ENCODE data around the gene KBTBD4.
A peak's percentile ranks its signal among the peaks of the same experiment; 100 is the strongest.
"Not testable (repeated sequence)": the region's sequence is repeated elsewhere in the genome, so short reads cannot be mapped to it uniquely, and the experiment has no call there.

Gene KBTBD4

GRCh38 chr11:47558695-47559094 is 20.1 kb downstream of the KBTBD4 start:
- no peak for DNase-seq

- not testable (repeated sequence) for DNase-seq
These were observed 21.8 kb downstream of the KBTBD4 start for GRCh38 chr11:47557004-47557403.

GRCh38 chr11:47553406-47553743 is 25.4 kb downstream of the KBTBD4 start:
- DNase-seq, result no peak

DNA sequence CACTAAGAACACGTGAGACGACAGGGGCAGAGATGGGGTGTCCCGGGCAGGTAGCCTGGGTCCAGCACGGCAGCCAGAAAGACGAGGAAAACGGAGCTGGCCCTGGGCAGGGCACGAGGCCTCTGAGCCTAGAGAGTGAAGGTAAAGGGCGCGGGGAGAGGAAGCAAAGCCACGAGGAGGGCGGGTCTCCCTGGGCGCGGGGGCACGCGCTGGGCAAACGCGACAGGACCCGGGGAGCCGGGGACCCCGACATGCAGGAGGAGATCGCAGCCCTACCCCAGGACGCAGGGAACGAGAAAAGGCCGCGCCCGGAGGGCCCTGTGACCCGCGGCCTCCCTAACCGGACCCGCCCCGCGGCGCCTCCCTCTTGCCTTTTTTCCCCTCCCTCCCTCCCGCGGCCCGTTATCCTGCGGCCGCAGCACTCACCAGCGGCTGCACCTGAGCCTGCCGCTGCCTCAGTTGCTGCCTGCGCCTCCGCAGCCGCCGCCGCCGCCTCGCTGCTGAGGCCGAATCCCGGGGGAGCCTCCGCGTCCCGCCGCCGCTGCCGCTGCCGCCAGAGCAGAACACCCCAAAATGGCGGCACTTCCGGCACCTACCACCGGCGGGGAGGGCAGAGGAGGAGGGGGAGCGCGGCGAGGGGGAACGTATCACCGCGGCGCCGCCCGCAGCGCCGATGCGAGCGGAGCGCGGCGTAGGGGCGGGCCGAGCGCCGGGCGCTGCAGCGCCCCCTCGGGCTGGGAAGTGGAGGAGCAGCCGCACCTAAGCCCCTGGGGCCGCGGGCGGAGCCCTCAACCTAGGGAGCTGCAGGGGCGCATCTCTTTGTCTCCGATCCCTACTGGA is 26.0 kb downstream of the KBTBD4 start, which contains the start of gene CELF1:
TSS of gene CELF1 (minus strand) at position 567 of the 840 bp plus-strand sequence. CDS start 53,609 bp downstream, outside the sequence.
- DNase-seq, result peak; percentile 83

- no peak for DNase-seq
These were observed 26.7 kb downstream of the KBTBD4 start for GRCh38 chr11:47552056-47552565.

GRCh38 chr11:47551086-47551485 is 27.7 kb downstream of the KBTBD4 start:
- DNase-seq, result no peak

- DNase-seq, result no peak
These were observed 28.3 kb downstream of the KBTBD4 start for GRCh38 chr11:47550288-47551047.

DNA sequence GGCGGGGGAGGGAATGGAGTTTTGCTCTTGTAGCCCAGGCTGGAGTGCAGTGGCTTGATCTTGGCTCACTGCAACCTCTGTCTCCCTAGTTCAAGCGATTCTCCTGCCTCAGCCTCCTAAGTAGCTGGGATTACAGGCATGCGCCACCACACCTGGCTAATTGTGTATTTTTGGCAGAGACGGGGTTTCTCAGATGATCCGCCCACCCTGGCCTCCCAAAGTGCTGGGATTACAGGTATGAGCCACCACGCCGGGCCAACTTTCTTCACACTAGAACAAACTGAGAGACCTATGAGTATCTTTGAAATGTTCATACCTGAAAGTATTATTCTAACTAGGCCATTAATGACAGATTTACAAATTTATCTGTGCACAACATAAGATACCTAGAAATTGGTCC is 32.5 kb downstream of the KBTBD4 start:
- DNase-seq, result not testable (repeated sequence)

DNA sequence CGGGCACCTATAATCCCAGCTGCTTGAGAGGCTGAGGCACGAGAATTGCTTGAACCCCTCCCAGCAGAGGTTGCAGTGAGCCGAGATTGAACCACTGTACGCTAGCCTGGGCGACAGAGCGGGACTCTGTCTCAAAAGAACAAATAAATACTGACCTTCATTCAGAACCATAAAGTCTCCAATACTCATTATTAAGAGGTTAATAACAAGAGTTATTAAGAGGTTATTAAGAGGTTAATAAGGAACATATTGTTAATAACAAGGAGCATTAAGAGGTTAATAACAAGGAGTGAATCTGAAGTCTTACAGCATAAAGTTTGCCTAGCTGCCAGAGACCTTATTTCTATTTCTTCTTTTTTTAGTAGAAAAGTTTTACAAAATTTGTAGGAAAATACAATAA is 33.5 kb downstream of the KBTBD4 start:
- no peak for DNase-seq

- DNase-seq, result no peak
These were observed 37.7 kb downstream of the KBTBD4 start for GRCh38 chr11:47541070-47541469.

GRCh38 chr11:47539681-47540039 is 39.1 kb downstream of the KBTBD4 start:
- DNase-seq, result no peak

- DNase-seq, result no peak
These were observed 39.8 kb downstream of the KBTBD4 start for GRCh38 chr11:47538741-47539565.

- DNase-seq, result no peak
These were observed 41.9 kb downstream of the KBTBD4 start for GRCh38 chr11:47536915-47537314.

GRCh38 chr11:47534704-47535251 is 44.0 kb downstream of the KBTBD4 start:
- DNase-seq, result no peak

GRCh38 chr11:47533690-47534151 is 45.0 kb downstream of the KBTBD4 start:
- no peak for DNase-seq

DNA sequence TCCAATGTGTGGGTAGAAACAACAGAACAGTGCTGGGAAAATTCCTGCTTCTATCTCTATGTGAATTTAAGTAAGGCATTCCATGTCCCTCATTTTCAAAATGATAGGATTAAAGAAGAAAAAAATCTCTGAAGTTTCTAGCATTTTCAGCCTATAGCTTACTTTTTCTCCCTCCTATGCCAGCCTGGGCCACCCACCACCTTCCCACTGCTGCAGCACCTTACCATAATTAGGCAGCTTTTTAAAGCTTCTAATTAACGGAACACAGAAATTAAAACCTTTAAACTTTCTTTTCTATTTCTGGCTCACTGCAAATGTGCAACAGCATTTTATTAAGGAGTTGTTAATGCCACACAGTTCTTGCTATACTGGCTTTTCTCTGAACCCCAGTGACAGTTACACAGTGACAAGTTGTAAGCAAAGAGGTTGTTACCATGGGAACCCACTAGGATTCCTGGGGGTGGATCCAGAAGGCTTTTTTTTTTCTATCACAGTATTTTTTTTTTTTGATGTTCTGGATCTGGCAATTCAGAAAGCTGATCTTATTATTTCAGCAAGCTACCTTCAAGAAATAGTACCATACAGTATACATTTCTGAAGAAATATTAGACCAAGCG is 46.1 kb downstream of the KBTBD4 start:
- DNase-seq, result no peak

- no peak for DNase-seq
These were observed 47.1 kb downstream of the KBTBD4 start for GRCh38 chr11:47531666-47532065.

DNA sequence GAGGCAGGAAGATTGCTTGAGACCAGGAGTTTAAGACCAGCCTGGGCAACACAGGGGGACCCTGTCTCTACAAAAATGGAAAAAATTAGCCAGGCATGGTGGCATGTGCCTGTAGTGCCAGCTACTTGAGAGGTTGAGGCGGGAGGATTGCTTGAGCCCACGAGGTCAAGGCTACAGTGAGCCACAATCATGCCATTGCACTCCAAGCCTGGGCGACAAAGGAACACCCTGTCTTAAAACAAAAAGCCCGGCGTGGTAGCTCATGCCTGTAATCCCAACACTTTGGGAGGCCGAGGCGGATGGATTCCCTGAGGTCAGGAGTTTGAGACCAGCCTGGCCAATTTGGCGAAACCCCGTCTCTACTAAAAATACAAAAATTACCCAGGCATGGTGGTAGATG is 48.0 kb downstream of the KBTBD4 start:
- not testable (repeated sequence) for DNase-seq

- no peak for DNase-seq
These were observed 48.8 kb downstream of the KBTBD4 start for GRCh38 chr11:47529951-47530350.

- DNase-seq, result no peak
These were observed 51.6 kb downstream of the KBTBD4 start for GRCh38 chr11:47527186-47527585.

GRCh38 chr11:47526032-47526431 is 52.7 kb downstream of the KBTBD4 start:
- DNase-seq, result not testable (repeated sequence)

DNA sequence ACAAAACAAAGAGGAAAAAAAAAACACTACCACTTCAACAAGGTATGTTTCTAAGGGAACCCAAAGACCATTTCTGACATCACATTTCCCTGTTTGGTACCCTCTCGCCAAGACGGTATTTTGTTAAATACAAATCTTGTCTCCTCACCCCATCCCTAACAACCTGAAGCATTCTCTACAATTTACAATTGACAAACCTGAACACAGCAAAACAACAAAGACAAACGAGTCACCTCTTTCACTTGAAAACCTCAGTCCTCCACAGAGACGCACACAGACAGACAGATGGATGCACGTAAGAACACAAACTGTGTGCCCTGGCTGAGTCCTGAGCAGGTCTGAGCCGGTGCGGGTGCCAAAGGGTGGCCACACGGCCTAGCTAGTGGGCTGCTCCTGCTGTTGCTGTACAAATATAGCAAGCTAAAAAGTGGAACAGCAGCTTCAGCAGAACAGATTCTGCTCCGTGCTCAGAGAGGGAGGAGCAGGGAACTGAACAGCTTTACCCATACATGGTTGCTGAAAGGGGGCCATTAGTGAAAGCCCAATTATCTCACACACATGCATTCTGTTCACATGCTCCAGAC is 54.4 kb downstream of the KBTBD4 start:
- DNase-seq, result no peak
